ENCODE results near the gene TNIK. TPM values are rescaled to one million over a fixed set of nuclear protein-coding genes. Genes with fewer than 3 reads are reported as not detected.

Gene TNIK
- total and polyA plus RNA-seq, 4 donors = 3.7 to 9.8 (median 5.2) TPM

DNA sequence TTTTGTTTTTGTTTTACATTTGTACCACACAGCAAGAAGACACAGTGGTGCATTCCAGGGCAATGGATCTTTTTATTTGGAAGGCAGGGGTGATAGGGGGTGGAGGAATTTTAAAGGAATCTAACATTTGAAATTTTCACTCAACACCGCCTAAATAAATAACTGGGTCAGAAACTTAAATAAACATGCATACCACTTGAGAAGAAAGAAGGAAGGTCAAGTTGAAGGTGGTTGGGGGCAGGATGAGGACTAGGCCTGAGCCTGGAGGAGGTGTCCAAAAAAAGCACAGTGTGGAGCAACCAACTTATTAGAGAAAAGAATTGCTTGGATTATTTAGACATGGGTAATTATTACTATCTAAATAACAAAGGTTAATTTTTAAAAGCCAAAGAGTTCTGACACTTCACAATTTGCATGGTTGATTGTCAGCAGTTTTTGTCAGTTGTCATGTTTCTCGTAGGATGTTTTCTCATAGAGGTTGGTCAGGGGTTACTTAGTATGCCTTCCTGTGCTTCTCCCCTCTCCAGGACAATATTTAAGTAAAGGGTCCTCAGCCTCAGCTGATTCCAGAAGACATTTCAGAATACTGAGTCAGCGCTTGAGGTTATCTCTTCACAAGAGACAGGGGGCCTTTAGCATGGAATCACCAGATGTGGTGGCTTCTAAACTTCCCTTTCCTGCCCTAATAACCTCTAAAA is 260.0 kb downstream of the TNIK start:
- WGBS = 89% methylated on average over 3 of the region's 3 CpGs
- Histone ChIP-seq H3K9me3 (ENCODE audit: control insufficient read depth in 4 of 4, low read length in 3 of 4) (no peaks in the 10 kb centered on the region), H3K4me1 (ENCODE audit: control insufficient read depth in 4 of 4, insufficient read depth in 4 of 4, low read length in 3 of 4) (no peaks in the 10 kb centered on the region), H3K27me3 (ENCODE audit: control insufficient read depth in 4 of 4, insufficient read depth in 4 of 4, low read length in 3 of 4) (no peaks in the 10 kb centered on the region), H3K27ac (ENCODE audit: low read depth in 1 of 2, low read length in 2 of 2) (no peak overlapping the region), H3K9ac (ENCODE audit: low read depth in 1 of 2, low read length in 2 of 2) (no peak overlapping the region), H3K36me3 (ENCODE audit: control insufficient read depth in 4 of 4, insufficient read depth in 3 of 4, low read depth in 1 of 4, low read length in 3 of 4) (no peaks in the 10 kb centered on the region), H3K4me3 (ENCODE audit: low read depth in 1 of 3, low read length in 3 of 3) (no peak overlapping the region)
- TF ChIP-seq YY1 (IDR thresholded peaks at IDR 0.05) = no peak
- no peak for TF ChIP-seq NR2F2 (IDR thresholded peaks at IDR 0.05)
- TF ChIP-seq SP1 (IDR thresholded peaks at IDR 0.05) = no peak
- TF ChIP-seq, protein P1, sequence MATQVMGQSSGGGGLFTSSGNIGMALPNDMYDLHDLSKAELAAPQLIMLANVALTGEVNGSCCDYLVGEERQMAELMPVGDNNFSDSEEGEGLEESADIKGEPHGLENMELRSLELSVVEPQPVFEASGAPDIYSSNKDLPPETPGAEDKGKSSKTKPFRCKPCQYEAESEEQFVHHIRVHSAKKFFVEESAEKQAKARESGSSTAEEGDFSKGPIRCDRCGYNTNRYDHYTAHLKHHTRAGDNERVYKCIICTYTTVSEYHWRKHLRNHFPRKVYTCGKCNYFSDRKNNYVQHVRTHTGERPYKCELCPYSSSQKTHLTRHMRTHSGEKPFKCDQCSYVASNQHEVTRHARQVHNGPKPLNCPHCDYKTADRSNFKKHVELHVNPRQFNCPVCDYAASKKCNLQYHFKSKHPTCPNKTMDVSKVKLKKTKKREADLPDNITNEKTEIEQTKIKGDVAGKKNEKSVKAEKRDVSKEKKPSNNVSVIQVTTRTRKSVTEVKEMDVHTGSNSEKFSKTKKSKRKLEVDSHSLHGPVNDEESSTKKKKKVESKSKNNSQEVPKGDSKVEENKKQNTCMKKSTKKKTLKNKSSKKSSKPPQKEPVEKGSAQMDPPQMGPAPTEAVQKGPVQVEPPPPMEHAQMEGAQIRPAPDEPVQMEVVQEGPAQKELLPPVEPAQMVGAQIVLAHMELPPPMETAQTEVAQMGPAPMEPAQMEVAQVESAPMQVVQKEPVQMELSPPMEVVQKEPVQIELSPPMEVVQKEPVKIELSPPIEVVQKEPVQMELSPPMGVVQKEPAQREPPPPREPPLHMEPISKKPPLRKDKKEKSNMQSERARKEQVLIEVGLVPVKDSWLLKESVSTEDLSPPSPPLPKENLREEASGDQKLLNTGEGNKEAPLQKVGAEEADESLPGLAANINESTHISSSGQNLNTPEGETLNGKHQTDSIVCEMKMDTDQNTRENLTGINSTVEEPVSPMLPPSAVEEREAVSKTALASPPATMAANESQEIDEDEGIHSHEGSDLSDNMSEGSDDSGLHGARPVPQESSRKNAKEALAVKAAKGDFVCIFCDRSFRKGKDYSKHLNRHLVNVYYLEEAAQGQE (IDR thresholded peaks at IDR 0.05) = no peak
- TF ChIP-seq HNF4A (conservative IDR thresholded peaks at IDR 0.05) = no peak
- no peak for TF ChIP-seq FOXA1 (IDR thresholded peaks at IDR 0.05)
- TF ChIP-seq HNF4G (IDR thresholded peaks at IDR 0.05) = no peak
- TF ChIP-seq RXRA (IDR thresholded peaks at IDR 0.05) = no peak
- TF ChIP-seq GABPA (IDR thresholded peaks at IDR 0.05 in 1 of 2, conservative IDR thresholded peaks at IDR 0.05 in 1 of 2) = no peak
- TF ChIP-seq, protein P2, sequence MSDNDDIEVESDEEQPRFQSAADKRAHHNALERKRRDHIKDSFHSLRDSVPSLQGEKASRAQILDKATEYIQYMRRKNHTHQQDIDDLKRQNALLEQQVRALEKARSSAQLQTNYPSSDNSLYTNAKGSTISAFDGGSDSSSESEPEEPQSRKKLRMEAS (IDR thresholded peaks at IDR 0.05) = no peak
- TF ChIP-seq RAD21 (IDR thresholded peaks at IDR 0.05) = no peak
- TF ChIP-seq, protein P3, sequence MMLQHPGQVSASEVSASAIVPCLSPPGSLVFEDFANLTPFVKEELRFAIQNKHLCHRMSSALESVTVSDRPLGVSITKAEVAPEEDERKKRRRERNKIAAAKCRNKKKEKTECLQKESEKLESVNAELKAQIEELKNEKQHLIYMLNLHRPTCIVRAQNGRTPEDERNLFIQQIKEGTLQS (IDR thresholded peaks at IDR 0.05) = no peak
- DNase-seq (ENCODE audit: low spot score) = no peak

DNA sequence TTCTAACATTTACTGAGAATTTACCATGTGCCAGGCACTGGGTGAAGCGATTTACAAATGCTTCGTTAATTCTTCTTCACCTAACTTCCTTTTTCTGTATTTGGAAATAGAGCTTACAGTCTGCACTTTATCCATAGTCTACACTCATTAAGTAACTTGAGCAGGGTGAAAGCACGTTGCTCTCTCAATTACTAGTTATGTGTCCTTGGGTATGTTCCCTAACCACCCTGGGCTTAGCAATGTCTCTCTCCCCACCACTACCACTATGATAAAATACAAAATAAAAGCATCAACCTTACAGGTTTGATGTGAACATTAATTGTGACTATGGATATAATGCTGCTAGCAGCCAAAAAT is 260.8 kb downstream of the TNIK start:
- TF ChIP-seq RXRA (IDR thresholded peaks at IDR 0.05) = no peak
- TF ChIP-seq GABPA (IDR thresholded peaks at IDR 0.05 in 1 of 2, conservative IDR thresholded peaks at IDR 0.05 in 1 of 2) = no peak
- TF ChIP-seq, protein P2 (IDR thresholded peaks at IDR 0.05) = no peak
- TF ChIP-seq, protein P3 (IDR thresholded peaks at IDR 0.05) = no peak
- TF ChIP-seq HNF4A (conservative IDR thresholded peaks at IDR 0.05) = no peak
- TF ChIP-seq, protein P1 (IDR thresholded peaks at IDR 0.05) = no peak
- TF ChIP-seq EGR1 (IDR thresholded peaks at IDR 0.05; ENCODE audit: low read depth in 2 of 2) = no peak
- Histone ChIP-seq H3K36me3 (ENCODE audit: control insufficient read depth in 4 of 4, insufficient read depth in 3 of 4, low read depth in 1 of 4, low read length in 3 of 4) (no peaks in the 10 kb centered on the region), H3K4me1 (ENCODE audit: control insufficient read depth in 4 of 4, insufficient read depth in 4 of 4, low read length in 3 of 4) (no peaks in the 10 kb centered on the region), H3K27ac (ENCODE audit: low read depth in 1 of 2, low read length in 2 of 2) (no peak overlapping the region), H3K9ac (ENCODE audit: low read depth in 1 of 2, low read length in 2 of 2) (no peak overlapping the region), H3K27me3 (ENCODE audit: control insufficient read depth in 4 of 4, insufficient read depth in 4 of 4, low read length in 3 of 4) (no peaks in the 10 kb centered on the region), H3K4me3 (ENCODE audit: low read depth in 1 of 3, low read length in 3 of 3) (no peak overlapping the region), H3K9me3 (ENCODE audit: control insufficient read depth in 4 of 4, low read length in 3 of 4) (no peaks in the 10 kb centered on the region)
- no peak for DNase-seq (ENCODE audit: low spot score)
- 88% methylated on average over 3 of the region's 3 CpGs for WGBS
